NCI-H460 (cell line): ENCODE data around the gene SEC61A2. TPM values are rescaled to one million over a fixed set of nuclear protein-coding genes. Genes with fewer than 3 reads are reported as not detected.

Source experiments
- DNase-seq: peaks from one replicate; pipeline ENCODE4 v3.0.0-alpha.2; 2016; ENCODE audit warnings: low read depth; ENCODE audit errors: extremely low read depth
- small RNA-seq, 2 experiments: library from RNA; depleted of rRNA; stranded (forward); fragments of <200 nt; gene quantifications; one replicate each; pipeline ENCODE3, GENCODE V24; 2014
- total RNA-seq: library from RNA; depleted of rRNA; stranded (reverse); fragments of >200 nt; shearing (Covaris generic); gene quantifications from 2 replicates; pipeline ENCODE4 v1.2.3, GENCODE V29; 2014; rRNA removed

SEC61A2 gene
- total RNA-seq, 1 experiment from 2014 or later, result 8.6 TPM

- peak; percentile 76 for DNase-seq
These were observed 66.4 kb downstream of the SEC61A2 start, which contains the start of the genes CDC123 and NUDT5 for GRCh38 chr10:12195603-12196506. TSS of gene CDC123 (plus strand) at chr10:12196188. CDS start at chr10:12196246, 58 bp downstream. TSS of gene NUDT5 (minus strand) at chr10:12195891. CDS start at chr10:12186291, 9,600 bp downstream.

GRCh38 chr10:12196531-12197211 is 67.2 kb downstream of the SEC61A2 start:
- DNase-seq, result no peak

- no peak for DNase-seq
These were observed 68.7 kb downstream of the SEC61A2 start for GRCh38 chr10:12198156-12198555.

- no peak for DNase-seq
These were observed 71.4 kb downstream of the SEC61A2 start for GRCh38 chr10:12200850-12201249.

GRCh38 chr10:12201543-12201942 is 72.1 kb downstream of the SEC61A2 start:
- no peak for DNase-seq

- DNase-seq, result no peak
These were observed 72.7 kb downstream of the SEC61A2 start for GRCh38 chr10:12202226-12202625.

- DNase-seq, result no peak
These were observed 75.6 kb downstream of the SEC61A2 start for GRCh38 chr10:12205082-12205481.

- no peak for DNase-seq
These were observed 77.6 kb downstream of the SEC61A2 start for GRCh38 chr10:12207114-12207513.

GRCh38 chr10:12208460-12208859 is 79.0 kb downstream of the SEC61A2 start:
- DNase-seq, result no peak

- no peak for DNase-seq
These were observed 83.0 kb downstream of the SEC61A2 start for GRCh38 chr10:12212454-12212853.

GRCh38 chr10:12213621-12214020 is 84.1 kb downstream of the SEC61A2 start:
- DNase-seq, result no peak

- no peak for DNase-seq
These were observed 84.6 kb downstream of the SEC61A2 start for GRCh38 chr10:12214093-12214492.

GRCh38 chr10:12214763-12215218 is 85.3 kb downstream of the SEC61A2 start:
- peak; percentile 16 for DNase-seq

Small RNA genes within 50 kb of the gene (small RNA-seq; reads per million reads assigned to genes)
- gene MIR548AK, result 0 reads per million in 2 experiments
- 0 reads per million in 2 experiments for gene RNU6-88P

Other genes with a start within 250 kb of the SEC61A2 start
- gene UPF2, start 86.9 kb upstream of the SEC61A2 start, total RNA-seq, result 8.8 and 9.7 TPM in 2 replicates
- gene DHTKD1, start 60.7 kb upstream of the SEC61A2 start, total RNA-seq, result 10.0 and 10.1 TPM in 2 replicates
- gene NUDT5, start 66.2 kb downstream of the SEC61A2 start, total RNA-seq, result 110 and 120 TPM in 2 replicates
- 134 and 138 TPM in 2 replicates for gene CDC123, start 66.5 kb downstream of the SEC61A2 start, total RNA-seq
- 0.26 and 0.42 TPM in 2 replicates for gene CAMK1D, start 219.9 kb downstream of the SEC61A2 start, total RNA-seq